PC-3 (cell line): ENCODE results near the gene CTTNBP2. TPM values are rescaled to one million over a fixed set of nuclear protein-coding genes. Genes with fewer than 3 reads are reported as not detected.

ENCODE experiments used
- ATAC-seq: fragments of 200-7000 bp; cut with Tn5 transposase; 2 replicates; pipeline ENCODE4 v1.9.1; 2020; ENCODE audit warnings: mild to moderate bottlenecking, moderate library complexity
- BruUV-seq: library from RNA; stranded (reverse); fragments of 400-500 nt; replicated peaks from 2 replicates; lab custom pipeline; 2021; lab: Mats Ljungman, UMichigan
- CTCF ChIA-PET: fragments of 300-600 bp; sonication (Branson Sonifier 250); formaldehyde crosslinking; loops from one replicate; lab custom pipeline; 2022; ENCODE audit warnings: antibody characterized with exemption; lab: Charles Lee
- POLR2A ChIA-PET: fragments of 300-600 bp; sonication (Branson Sonifier 250); formaldehyde crosslinking; loops from one replicate; lab custom pipeline; 2022; ENCODE audit warnings: antibody characterized with exemption; ENCODE audit not compliant: unreplicated experiment; lab: Charles Lee
- DNase-seq: peaks from one replicate; pipeline ENCODE4 v3.0.0-alpha.2; 2015
- H2AFZ ChIP-seq: fragments of 300-600 bp; sonication (generic); 2 replicates; pipeline ENCODE4 v1.6.0; 2016; ENCODE audit warnings: antibody characterized with exemption, low read length
- H3F3A ChIP-seq: fragments of 300-600 bp; sonication (generic); one replicate; pipeline ENCODE4 v1.6.0; 2017; ENCODE audit warnings: antibody characterized with exemption, low read length, control low read depth, mild to moderate bottlenecking; ENCODE audit not compliant: unreplicated experiment
- H3K27ac ChIP-seq: fragments of 300-600 bp; sonication (generic); 2 replicates; pipeline ENCODE4 v1.5.1; 2016; ENCODE audit warnings: mild to moderate bottlenecking, low read length
- H3K27me3 ChIP-seq: fragments of 300-600 bp; sonication (generic); 2 replicates; pipeline ENCODE4 v1.6.1; 2016; ENCODE audit warnings: low read length, mixed read lengths
- H3K36me3 ChIP-seq: fragments of 300-600 bp; sonication (generic); 2 replicates; pipeline ENCODE4 v1.6.1; 2016; ENCODE audit warnings: low read depth, mixed run types, low read length, mixed read lengths
- H3K4me1 ChIP-seq: fragments of 300-600 bp; sonication (generic); 2 replicates; pipeline ENCODE4 v1.5.1; 2016; ENCODE audit warnings: low read length; ENCODE audit not compliant: insufficient read depth
- H3K4me2 ChIP-seq: fragments of 300-600 bp; sonication (generic); 2 replicates; pipeline ENCODE4 v1.6.0; 2016; ENCODE audit warnings: low read length
- H3K4me3 ChIP-seq: fragments of 300-600 bp; sonication (generic); 2 replicates; pipeline ENCODE4 v1.5.1; 2016; ENCODE audit warnings: mild to moderate bottlenecking, low read length, mixed read lengths
- H3K79me2 ChIP-seq: fragments of 300-600 bp; sonication (generic); 2 replicates; pipeline ENCODE4 v1.6.1; 2017; ENCODE audit warnings: low read length, mixed read lengths
- H3K9ac ChIP-seq: fragments of 300-600 bp; sonication (generic); 2 replicates; pipeline ENCODE4 v1.6.0; 2016; ENCODE audit warnings: mild to moderate bottlenecking, low read length
- H3K9me2 ChIP-seq: fragments of 300-600 bp; sonication (generic); replicated peaks from 2 replicates; pipeline ENCODE4 v1.6.1; 2016; ENCODE audit warnings: mixed run types, low read length, mixed read lengths
- H3K9me3 ChIP-seq: fragments of 300-600 bp; sonication (generic); 2 replicates; pipeline ENCODE4 v1.6.1; 2016; ENCODE audit warnings: low read length, mixed read lengths
- H4K20me1 ChIP-seq: fragments of 300-600 bp; sonication (generic); 2 replicates; pipeline ENCODE4 v1.6.1; 2016; ENCODE audit warnings: low read length, mixed read lengths
- CTCF ChIP-seq: fragments of 300-600 bp; sonication (generic); conservative IDR thresholded peaks from 2 replicates; pipeline ENCODE4 v1.5.1; 2017; ENCODE audit warnings: antibody characterized with exemption, low read depth, mild to moderate bottlenecking, low read length
- EZH2 ChIP-seq: fragments of 300-600 bp; sonication (generic); IDR thresholded peaks from one replicate; pipeline ENCODE4 v1.6.1; 2017; ENCODE audit warnings: antibody characterized with exemption, mild to moderate bottlenecking, low read length; ENCODE audit not compliant: unreplicated experiment
- EZH2phosphoT487 ChIP-seq: fragments of 300-600 bp; sonication (generic); IDR thresholded peaks from 2 replicates; pipeline ENCODE4 v1.6.1; 2018; ENCODE audit warnings: mild to moderate bottlenecking, antibody characterized with exemption, low read length, borderline replicate concordance
- intact Hi-C: fragments of 100-400 bp; cut with micrococcal nuclease; formaldehyde crosslinking; loops from 2 replicates; pipeline ENCODE4 v1.9.0; 2023
- total RNA-seq: library from RNA; depleted of rRNA; stranded (reverse); fragments of >200 nt; gene quantifications from 2 replicates; pipeline ENCODE4 v1.2.3, GENCODE V29; 2014

The CTTNBP2 gene
- total RNA-seq, 1 experiment from 2014 or later: 1.1 TPM

DNA sequence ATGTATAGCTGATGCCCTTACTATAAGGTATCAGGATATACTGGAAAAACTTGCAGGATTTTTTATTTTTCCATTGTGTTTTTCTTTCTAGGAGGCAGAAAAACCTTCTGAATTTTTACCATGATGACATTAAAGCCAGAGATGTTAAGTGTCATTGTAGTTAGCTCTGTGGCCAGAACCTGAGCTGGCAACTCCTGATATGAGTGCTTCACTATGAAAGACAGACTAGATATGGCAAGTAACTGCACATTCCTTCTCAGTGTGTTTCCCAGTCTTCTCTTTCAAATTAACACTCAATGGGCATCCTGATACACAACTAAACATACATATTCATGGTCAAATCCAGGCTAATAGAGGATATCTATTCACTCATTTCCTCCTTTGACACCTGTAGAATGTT, 166.2 kb downstream of the CTTNBP2 start:
- Histone ChIP-seq H4K20me1 (no peaks in the 10 kb centered on the region), H3K4me2 (no peak overlapping the region), H3K9me3 (no peaks in the 10 kb centered on the region), H3K9me2 (no peaks in the 10 kb centered on the region), H3K9ac (no peak overlapping the region), H3K36me3 (no peaks in the 10 kb centered on the region), H2AFZ (no peak overlapping the region), H3K4me3 (no peak overlapping the region), H3K27ac (no peak overlapping the region), H3F3A (no peaks in the 10 kb centered on the region), H3K4me1 (0 out of 2 replicates have a peak, but pooled peaks cover 5% of the 10 kb centered on the region), H3K79me2 (no peaks in the 10 kb centered on the region), H3K27me3 (no peaks in the 10 kb centered on the region)
- no peak for ATAC-seq
- ChIA-PET POLR2A (no interaction called here), CTCF (no interaction called here)
- TF ChIP-seq EZH2 (no peak), CTCF (no peak), EZH2phosphoT487 (no peak)
- intact Hi-C loops: no loop called here
- no peak for DNase-seq
- no TSS peak for BruUV-seq

- Histone ChIP-seq H3K9me2 (no peaks in the 10 kb centered on the region), H3K4me2 (no peak overlapping the region), H3K4me3 (no peak overlapping the region), H3K9ac (no peak overlapping the region), H4K20me1 (no peaks in the 10 kb centered on the region), H3K4me1 (0 out of 2 replicates have a peak, but pooled peaks cover 5% of the 10 kb centered on the region), H3K27me3 (no peaks in the 10 kb centered on the region), H3K27ac (no peak overlapping the region), H3K36me3 (no peaks in the 10 kb centered on the region), H3K79me2 (no peaks in the 10 kb centered on the region), H2AFZ (no peak overlapping the region), H3K9me3 (no peaks in the 10 kb centered on the region), H3F3A (no peaks in the 10 kb centered on the region)
- CTCF ChIA-PET: no interaction called here
- no peak for ATAC-seq
- TF ChIP-seq EZH2: no peak
- TF ChIP-seq CTCF: no peak
- TF ChIP-seq EZH2phosphoT487: no peak
- intact Hi-C loops: no loop called here
- BruUV-seq: no TSS peak
- DNase-seq: no peak
- POLR2A ChIA-PET: no interaction called here
Measured at GRCh38 chr7:117706210-117706609, 167.0 kb downstream of the CTTNBP2 start.

DNA sequence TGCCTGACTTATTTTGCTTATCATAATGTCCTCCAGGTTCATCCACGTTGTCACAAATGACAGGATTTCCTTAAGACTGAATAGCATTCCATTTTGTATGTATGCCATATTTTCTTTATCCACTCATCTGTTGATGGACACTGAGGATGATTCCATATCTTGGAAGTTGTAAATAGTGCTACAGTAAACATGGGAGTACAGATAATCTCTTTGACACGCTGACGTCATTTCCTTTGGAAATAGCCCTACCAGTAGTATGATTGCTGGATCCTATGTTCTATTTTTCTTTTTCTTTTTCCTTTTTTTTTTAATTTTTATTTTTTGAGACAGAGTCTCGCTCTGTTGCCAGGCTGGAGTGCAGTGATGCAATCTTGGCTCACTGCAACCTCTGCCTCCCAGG, 167.6 kb downstream of the CTTNBP2 start:
- no peak for ATAC-seq
- CTCF ChIA-PET: no interaction called here

More for the DNA sequence above, 167.6 kb downstream of the CTTNBP2 start:
- no peak for DNase-seq
- no peaks in the 10 kb centered on the region for H3F3A ChIP-seq
- no peak overlapping the region for H3K4me2 ChIP-seq
- H3K4me3 ChIP-seq: no peak overlapping the region
- no peaks in the 10 kb centered on the region for H4K20me1 ChIP-seq
- H3K27me3 ChIP-seq: no peaks in the 10 kb centered on the region
- H3K4me1 ChIP-seq: 0 out of 2 replicates have a peak, but pooled peaks cover 5% of the 10 kb centered on the region
- no peaks in the 10 kb centered on the region for H3K36me3 ChIP-seq
- no peaks in the 10 kb centered on the region for H3K9me2 ChIP-seq
- H3K9ac ChIP-seq: no peak overlapping the region
- no peak overlapping the region for H3K27ac ChIP-seq
- H3K9me3 ChIP-seq: no peaks in the 10 kb centered on the region
- TF ChIP-seq CTCF (no peak), EZH2phosphoT487 (no peak), EZH2 (no peak)
- intact Hi-C loops: no loop called here
- POLR2A ChIA-PET: no interaction called here
- no peaks in the 10 kb centered on the region for H3K79me2 ChIP-seq
- no TSS peak for BruUV-seq
- H2AFZ ChIP-seq: no peak overlapping the region
